HCT116 (cell line): ENCODE data around the gene FRMD4A.

Experiments used
- CTCF ChIP-seq, 3 experiments: fragments of 200-600 bp in 1 of 3; sonication (generic) in 1 of 3; IDR thresholded peaks in 2 of 3; conservative IDR thresholded peaks in 1 of 3; 2 replicates each; pipeline ENCODE4 v1.5.1; 2012 to 2017; ENCODE audit warnings: low read depth in 2 of 3, low read length in 2 of 3, antibody characterized with exemption in 1 of 3, borderline replicate concordance in 1 of 3, control low read depth in 1 of 3, mild to moderate bottlenecking in 1 of 3, mixed read lengths in 1 of 3, mixed run types in 1 of 3, moderate library complexity in 1 of 3; ENCODE audit not compliant: insufficient read depth in 1 of 3
- EZH2 ChIP-seq: fragments of 200-600 bp; sonication (generic); IDR thresholded peaks from 2 replicates; pipeline ENCODE4 v1.6.1; 2017; ENCODE audit warnings: antibody characterized with exemption, mixed run types
- EZH2phosphoT487 ChIP-seq: fragments of 200-600 bp; IDR thresholded peaks from 2 replicates; pipeline ENCODE4 v1.6.1; 2018; ENCODE audit warnings: antibody characterized with exemption, borderline replicate concordance
- JUND ChIP-seq: IDR thresholded peaks from 2 replicates; pipeline ENCODE4 v1.6.1; 2012
- POLR2A ChIP-seq: IDR thresholded peaks from 2 replicates; pipeline ENCODE4 v1.7.0; 2011; ENCODE audit warnings: borderline replicate concordance; ENCODE audit not compliant: insufficient read depth, insufficient read length; ENCODE audit errors: extremely low read depth
- RAD21 ChIP-seq: IDR thresholded peaks from 2 replicates; pipeline ENCODE4 v1.6.1; 2012; ENCODE audit warnings: low read depth, mild to moderate bottlenecking
- SRF ChIP-seq: IDR thresholded peaks from 2 replicates; pipeline ENCODE4 v1.6.1; 2012; ENCODE audit warnings: low read depth

GRCh38 chr10:13759168-13759567 is 571.6 kb downstream of the FRMD4A start:
- TF ChIP-seq CTCF (IDR thresholded peaks at IDR 0.05 in 2 of 3, conservative IDR thresholded peaks at IDR 0.05 in 1 of 3; ENCODE audit: borderline replicate concordance in 1 of 3, insufficient read depth in 1 of 3, low read depth in 2 of 3, low read length in 2 of 3) (no peak), SRF (no peak), POLR2A (no peak), EZH2phosphoT487 (no peak), EZH2 (no peak), JUND (no peak), RAD21 (no peak)
